Lower lobe of right lung (tissue), 2 donors: ENCODE results near the gene ABCC12. TPM values are rescaled to one million over a fixed set of nuclear protein-coding genes. Genes with fewer than 3 reads are reported as not detected.

ENCODE experiments used
- ATAC-seq, 2 donors: fragments of 200-7000 bp; cut with Tn5 transposase; one replicate each; pipeline ENCODE4 v1.9.1; 2020 to 2022; ENCODE audit warnings: mild to moderate bottlenecking in 2 of 2, moderate library complexity in 2 of 2
- DNase-seq: peaks from one replicate; pipeline ENCODE4 v3.0.0-alpha.2; 2020
- H3K27ac ChIP-seq: fragments of 200-600 bp; one replicate; pipeline ENCODE4 v1.8.0; 2022
- H3K27me3 ChIP-seq: fragments of 200-600 bp; one replicate; pipeline ENCODE4 v1.8.0; 2022; ENCODE audit warnings: low read depth
- H3K36me3 ChIP-seq: fragments of 200-600 bp; one replicate; pipeline ENCODE4 v1.8.0; 2022; ENCODE audit warnings: mild to moderate bottlenecking
- H3K4me1 ChIP-seq: fragments of 200-600 bp; one replicate; pipeline ENCODE4 v1.8.0; 2022
- H3K4me3 ChIP-seq: fragments of 200-600 bp; one replicate; pipeline ENCODE4 v1.8.0; 2022; ENCODE audit warnings: mild to moderate bottlenecking
- H3K9me3 ChIP-seq: fragments of 200-600 bp; one replicate; pipeline ENCODE4 v1.8.0; 2022
- intact Hi-C: fragments of 100-400 bp; cut with DNase I; formaldehyde crosslinking; loops from one replicate; pipeline ENCODE4 v1.11.0; 2022
- total RNA-seq: library from RNA; stranded (reverse); fragmentation: NEBNext Ultra II Directional; extraction: Animal tissue kit (Norgen Biotek cat#: 25700); gene quantifications from one replicate; pipeline ENCODE4 v1.2.1, GENCODE V29; 2021
- TF ChIP-seq, protein P1 (sequence below): fragments of 200-600 bp; IDR thresholded peaks from one replicate; pipeline ENCODE4 v1.8.0; 2022; ENCODE audit warnings: antibody characterized with exemption, mild to moderate bottlenecking
- donor health status: DM: no; HTN: yes; CAD: no; lungs with severe emphysema.

The ABCC12 gene
- total RNA-seq, 1 donor from 2014 or later: not detected

DNA sequence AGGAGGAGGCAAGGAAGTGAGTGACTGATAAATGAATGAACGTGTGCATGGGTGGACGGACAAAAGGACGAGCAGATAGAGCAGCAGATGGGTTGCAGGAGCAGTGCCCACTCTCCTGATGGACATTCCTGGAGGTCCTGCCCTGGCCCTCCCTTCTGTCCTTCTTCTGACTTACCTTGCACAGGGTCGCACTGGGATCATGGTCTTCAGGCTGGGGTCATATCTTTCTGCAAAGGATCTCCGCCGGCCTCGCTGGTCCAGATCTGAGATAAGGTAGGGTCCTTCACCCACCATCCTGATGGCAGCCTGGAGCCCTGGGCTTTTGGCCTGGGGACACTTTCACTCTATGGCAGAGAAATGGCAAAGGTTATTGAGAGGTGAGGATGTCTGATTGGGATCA is 9.7 kb downstream of the ABCC12 start:
- Histone ChIP-seq H3K9me3 (no peaks in the 10 kb centered on the region), H3K4me3 (no peak overlapping the region), H3K36me3 (no peaks in the 10 kb centered on the region), H3K27me3 (no peaks in the 10 kb centered on the region), H3K4me1 (no peaks in the 10 kb centered on the region), H3K27ac (no peak overlapping the region)
- TF ChIP-seq, protein P1, sequence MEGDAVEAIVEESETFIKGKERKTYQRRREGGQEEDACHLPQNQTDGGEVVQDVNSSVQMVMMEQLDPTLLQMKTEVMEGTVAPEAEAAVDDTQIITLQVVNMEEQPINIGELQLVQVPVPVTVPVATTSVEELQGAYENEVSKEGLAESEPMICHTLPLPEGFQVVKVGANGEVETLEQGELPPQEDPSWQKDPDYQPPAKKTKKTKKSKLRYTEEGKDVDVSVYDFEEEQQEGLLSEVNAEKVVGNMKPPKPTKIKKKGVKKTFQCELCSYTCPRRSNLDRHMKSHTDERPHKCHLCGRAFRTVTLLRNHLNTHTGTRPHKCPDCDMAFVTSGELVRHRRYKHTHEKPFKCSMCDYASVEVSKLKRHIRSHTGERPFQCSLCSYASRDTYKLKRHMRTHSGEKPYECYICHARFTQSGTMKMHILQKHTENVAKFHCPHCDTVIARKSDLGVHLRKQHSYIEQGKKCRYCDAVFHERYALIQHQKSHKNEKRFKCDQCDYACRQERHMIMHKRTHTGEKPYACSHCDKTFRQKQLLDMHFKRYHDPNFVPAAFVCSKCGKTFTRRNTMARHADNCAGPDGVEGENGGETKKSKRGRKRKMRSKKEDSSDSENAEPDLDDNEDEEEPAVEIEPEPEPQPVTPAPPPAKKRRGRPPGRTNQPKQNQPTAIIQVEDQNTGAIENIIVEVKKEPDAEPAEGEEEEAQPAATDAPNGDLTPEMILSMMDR: no peak
- ATAC-seq (no peak), DNase-seq (no peak)
- intact Hi-C loops: no loop called here

- ATAC-seq: no peak
- Histone ChIP-seq H3K9me3 (no peaks in the 10 kb centered on the region), H3K27ac (no peak overlapping the region), H3K27me3 (no peaks in the 10 kb centered on the region), H3K4me1 (no peaks in the 10 kb centered on the region), H3K4me3 (no peak overlapping the region), H3K36me3 (no peaks in the 10 kb centered on the region)
- TF ChIP-seq, protein P1: no peak
- intact Hi-C loops: no loop called here
- no peak for DNase-seq
These were observed 11.9 kb downstream of the ABCC12 start for GRCh38 chr16:48143812-48144368.

- TF ChIP-seq, protein P1: no peak
- intact Hi-C loops: no loop called here
- H3K27ac ChIP-seq: no peak overlapping the region
- no peaks in the 10 kb centered on the region for H3K9me3 ChIP-seq
- no peak for DNase-seq
- H3K4me1 ChIP-seq: no peaks in the 10 kb centered on the region
- no peaks in the 10 kb centered on the region for H3K36me3 ChIP-seq
- H3K4me3 ChIP-seq: no peak overlapping the region
- no peaks in the 10 kb centered on the region for H3K27me3 ChIP-seq
- ATAC-seq: no peak
These were observed 15.0 kb downstream of the ABCC12 start for GRCh38 chr16:48140821-48141220.

DNA sequence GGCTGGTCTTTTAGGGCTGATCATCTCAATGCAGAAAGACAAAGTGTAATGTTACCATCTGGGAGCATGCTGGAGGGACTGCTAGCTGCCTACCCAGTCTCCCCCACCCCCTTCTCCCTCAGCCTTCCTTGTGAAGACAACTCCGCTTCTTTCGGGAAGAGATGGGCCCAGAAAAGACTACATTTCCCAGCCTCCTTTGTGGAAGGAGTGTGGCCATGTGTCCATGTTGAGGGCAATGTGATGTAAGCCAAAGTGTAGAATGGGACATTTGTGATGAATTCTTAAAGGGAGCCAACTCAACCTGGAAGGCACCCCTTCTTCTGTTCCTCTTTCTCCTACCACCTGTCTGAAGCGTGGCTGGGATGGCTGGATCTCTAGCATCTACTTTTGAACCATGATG is 16.3 kb downstream of the ABCC12 start:
- DNase-seq (no peak), ATAC-seq (no peak)
- H3K27ac ChIP-seq: no peak overlapping the region
- H3K4me1 ChIP-seq: no peaks in the 10 kb centered on the region
- no peaks in the 10 kb centered on the region for H3K27me3 ChIP-seq
- intact Hi-C loops: no loop called here
- TF ChIP-seq, protein P1: no peak
- no peaks in the 10 kb centered on the region for H3K9me3 ChIP-seq
- H3K36me3 ChIP-seq: no peaks in the 10 kb centered on the region
- H3K4me3 ChIP-seq: no peak overlapping the region

DNA sequence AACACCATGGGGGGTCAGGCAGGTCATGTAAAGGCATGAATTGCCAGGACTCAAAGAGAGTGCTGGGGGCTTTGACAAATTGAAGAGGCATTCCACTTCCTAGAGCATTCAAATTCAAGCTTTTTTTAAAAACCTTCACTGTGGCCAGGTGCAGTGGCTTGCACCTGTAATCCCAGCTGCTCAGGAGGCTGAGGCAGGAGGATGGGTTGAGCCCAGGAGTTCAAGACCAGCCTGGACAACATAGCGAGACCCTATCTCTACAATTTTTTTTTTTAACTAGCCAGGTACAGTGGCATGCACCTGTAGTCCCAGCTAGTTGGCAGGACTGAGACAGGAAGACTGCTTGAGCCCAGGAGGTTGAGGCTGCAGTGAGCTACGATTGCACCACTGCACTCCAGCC is 17.2 kb downstream of the ABCC12 start:
- Histone ChIP-seq H3K4me3 (no peak overlapping the region), H3K9me3 (no peaks in the 10 kb centered on the region), H3K27me3 (no peaks in the 10 kb centered on the region), H3K27ac (no peak overlapping the region), H3K36me3 (no peaks in the 10 kb centered on the region), H3K4me1 (no peaks in the 10 kb centered on the region)
- ATAC-seq (no peak), DNase-seq (no peak)
- TF ChIP-seq, protein P1: no peak
- intact Hi-C loops: no loop called here

DNA sequence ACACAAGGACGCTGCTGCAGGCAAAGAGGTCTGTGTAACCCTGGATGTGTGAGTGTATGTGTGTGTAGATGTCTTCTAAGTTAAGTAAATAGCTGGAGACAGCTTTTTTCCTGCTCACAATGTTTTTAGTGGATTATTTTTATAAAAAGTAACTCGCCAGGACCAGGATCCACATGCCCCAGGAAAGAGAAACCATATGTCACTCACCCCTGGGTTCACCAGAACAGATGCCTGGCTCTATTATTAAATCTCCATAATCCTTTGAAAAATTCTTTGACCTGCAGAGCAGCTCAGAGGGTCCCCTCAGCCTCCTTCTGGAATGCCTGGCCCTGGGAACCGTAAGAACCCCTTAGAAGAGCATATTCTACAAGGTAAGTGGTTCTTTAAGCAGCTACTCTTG is 18.0 kb downstream of the ABCC12 start:
- Histone ChIP-seq H3K4me1 (peaks cover 3% of the 10 kb centered on the region), H3K4me3 (no peak overlapping the region), H3K27ac (no peak overlapping the region), H3K36me3 (no peaks in the 10 kb centered on the region), H3K27me3 (no peaks in the 10 kb centered on the region), H3K9me3 (no peaks in the 10 kb centered on the region)
- DNase-seq (no peak), ATAC-seq (no peak)
- intact Hi-C loops: no loop called here
- TF ChIP-seq, protein P1: no peak
